GM21576 (cell line): Measurements from ENCODE around the gene ARL8B.
A peak's percentile ranks its signal among the peaks of the same experiment; 100 is the strongest.

Experiments
- ATAC-seq: cut with Tn5 transposase; IDR thresholded peaks from one replicate; pipeline ENCODE4 v1.9.1; 2021; ENCODE audit warnings: mild to moderate bottlenecking, moderate library complexity; ENCODE audit not compliant: unreplicated experiment

The ARL8B gene

DNA sequence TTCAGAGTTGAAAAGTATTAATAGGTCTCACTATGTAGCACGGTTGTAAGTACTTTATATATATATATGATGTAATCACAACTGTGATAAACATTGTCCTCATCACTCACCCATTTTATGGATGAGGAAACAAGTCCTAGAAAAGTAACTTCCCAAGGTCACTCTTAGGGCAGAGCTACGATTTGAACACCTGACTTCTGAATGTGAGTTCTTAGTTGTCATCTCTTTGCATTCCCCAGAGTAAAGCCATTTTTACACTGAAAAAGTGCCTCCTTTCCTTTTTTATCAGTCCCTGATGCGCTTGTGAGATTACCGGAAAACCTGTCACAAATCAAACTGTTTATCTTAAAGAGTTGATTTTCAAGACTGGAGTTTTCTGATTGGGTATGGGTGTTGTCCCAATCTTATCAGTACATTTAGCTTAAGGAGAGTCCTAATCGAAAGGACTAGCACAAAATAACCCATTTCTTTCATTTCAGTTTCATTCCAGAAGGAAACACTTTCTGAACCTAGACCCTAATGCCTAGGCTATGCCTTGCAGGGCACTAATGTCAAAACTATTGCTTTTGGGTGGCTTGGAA lies 63.1 kb downstream of the ARL8B start:
- no peak for ATAC-seq

DNA sequence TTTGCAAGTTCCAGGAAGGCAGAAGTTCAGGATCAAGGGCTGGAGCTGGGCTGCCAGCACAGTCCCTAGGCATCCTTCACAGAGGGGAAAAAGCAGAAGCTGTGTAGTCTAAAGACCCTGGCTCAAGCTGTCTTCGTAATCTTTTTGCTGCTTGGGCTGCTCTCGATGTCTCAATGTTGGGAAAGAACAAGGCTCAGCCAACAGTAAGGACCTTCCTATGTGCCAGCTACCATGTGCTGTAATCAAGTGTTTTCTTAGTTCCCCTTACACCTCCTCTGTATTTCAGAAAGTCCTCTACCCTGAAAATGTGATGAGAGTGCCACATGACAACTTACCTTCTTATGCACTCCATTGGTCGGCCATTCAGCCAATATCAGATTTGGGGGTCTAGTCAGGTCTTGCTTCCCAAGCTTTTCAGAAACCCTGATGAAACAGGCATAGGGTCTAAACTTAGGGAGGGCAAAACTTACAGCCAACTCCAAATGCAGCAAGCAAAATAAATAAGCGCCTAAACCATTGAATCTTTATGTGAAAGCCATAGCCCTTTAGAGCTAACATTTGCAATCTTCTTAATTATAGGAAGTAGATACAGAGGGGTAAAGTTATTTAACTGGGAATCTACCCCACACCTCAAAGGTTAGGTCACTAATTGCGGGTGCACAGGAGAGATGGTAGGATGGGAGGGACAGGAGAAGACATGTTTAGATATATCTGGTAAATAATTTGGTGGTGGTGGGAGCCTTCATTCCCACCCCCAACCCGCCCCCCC lies 64.2 kb downstream of the ARL8B start:
- peak; percentile 21 for ATAC-seq

DNA sequence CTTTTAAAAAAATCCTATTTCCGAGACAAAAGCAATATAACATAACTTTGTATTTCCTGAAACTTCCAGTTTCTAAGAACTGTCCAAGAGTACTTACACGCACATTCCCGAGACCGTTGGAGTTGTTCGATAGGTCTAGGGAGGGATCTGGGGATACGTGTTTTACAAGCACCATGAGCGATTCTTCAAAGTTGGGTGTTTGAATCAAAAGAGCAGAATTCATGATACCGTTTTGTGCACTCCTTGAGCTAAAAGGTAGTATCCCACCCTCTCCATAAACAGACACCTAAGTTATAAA lies 64.7 kb downstream of the ARL8B start:
- no peak for ATAC-seq

GRCh38 chr3:5187156-5187919 lies 65.2 kb downstream of the ARL8B start, which contains the start of gene EDEM1:
Gene EDEM1, plus strand, starts transcription at chr3:5187707. Its CDS starts 99 bp downstream, at chr3:5187806.
- peak; percentile 74 for ATAC-seq

DNA sequence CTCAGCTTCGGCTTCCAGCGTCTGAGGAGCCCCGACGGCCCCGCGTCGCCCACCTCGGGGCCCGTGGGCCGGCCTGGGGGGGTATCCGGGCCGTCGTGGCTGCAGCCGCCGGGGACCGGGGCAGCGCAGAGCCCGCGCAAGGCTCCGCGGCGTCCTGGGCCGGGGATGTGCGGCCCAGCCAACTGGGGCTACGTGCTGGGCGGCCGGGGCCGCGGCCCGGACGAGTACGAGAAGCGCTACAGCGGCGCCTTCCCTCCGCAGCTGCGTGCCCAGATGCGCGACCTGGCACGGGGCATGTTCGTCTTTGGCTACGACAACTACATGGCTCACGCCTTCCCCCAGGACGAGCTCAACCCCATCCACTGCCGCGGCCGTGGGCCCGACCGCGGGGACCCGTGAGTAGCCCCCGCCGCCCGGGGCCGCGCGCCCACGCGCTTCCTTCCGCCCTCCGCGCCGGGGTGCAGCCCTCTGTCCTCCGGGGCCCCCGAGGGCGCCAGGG lies 65.9 kb downstream of the ARL8B start:
- ATAC-seq = peak; percentile 7

- ATAC-seq = no peak
Measured at GRCh38 chr3:5188419-5189221, 66.5 kb downstream of the ARL8B start.

DNA sequence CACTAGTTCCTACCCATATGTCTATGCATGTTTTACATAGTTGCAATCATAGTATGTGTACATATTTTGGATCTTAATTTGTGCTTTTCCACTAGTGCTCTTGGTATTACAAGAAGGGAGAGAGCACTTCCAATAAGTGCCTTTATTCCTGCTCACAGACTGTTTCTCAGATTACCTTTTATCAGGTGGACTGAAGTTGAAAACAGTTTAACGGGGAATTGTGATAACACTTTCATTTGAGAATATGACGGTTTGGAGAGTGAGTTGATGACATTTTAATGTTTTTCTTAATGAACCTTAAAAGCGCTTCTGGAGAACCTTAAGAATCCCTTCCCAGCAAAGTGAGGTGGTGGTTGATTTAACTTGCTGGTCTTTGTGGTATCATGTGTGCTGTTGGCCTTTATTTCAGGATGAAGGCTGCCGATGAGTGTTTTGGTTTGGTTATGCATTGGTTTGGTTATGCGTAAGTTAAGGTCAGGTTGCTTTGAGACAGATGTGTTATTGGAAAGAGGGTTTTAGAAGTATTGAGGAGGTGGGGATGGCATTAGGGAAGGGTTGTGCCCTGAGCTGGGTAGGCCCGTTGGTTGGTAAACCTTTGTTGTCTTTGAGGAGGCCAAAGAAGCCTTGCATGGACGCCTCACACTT lies 68.2 kb downstream of the ARL8B start:
- no peak for ATAC-seq

DNA sequence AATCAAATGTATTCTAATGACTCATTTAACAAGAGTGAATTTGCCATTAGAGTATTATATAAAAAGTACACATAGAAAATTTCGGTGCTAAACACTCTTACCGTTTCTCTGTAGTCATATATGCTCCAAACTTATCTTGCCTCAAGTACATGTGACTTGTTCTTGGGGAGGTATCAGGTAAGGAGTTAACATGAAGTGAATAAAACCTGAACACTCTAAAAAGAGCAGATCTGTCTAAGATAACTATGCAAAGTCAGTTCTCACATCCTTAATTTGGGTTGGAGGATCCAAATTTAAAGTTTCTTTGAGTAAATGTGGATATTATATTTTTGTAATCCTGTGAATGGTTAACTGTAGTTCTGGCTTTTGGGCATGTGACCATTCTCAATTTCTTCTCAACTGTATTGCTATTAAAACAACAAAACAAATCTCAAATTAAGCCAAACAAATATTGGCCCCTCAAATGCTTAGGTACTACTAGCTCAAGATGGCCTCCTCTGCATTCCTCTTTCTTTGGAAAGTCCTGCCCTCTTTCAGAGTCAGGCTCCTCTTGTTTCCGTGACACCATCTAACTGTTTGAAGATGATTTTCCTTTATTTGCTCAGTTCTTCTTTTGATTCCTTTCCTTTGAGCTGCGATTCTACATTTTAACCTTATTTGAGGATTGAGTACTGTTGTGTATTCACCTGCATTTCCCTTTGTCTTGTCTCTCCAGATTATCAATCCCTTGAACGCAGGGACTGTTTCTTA lies 69.6 kb downstream of the ARL8B start:
- peak; percentile 11 for ATAC-seq

DNA sequence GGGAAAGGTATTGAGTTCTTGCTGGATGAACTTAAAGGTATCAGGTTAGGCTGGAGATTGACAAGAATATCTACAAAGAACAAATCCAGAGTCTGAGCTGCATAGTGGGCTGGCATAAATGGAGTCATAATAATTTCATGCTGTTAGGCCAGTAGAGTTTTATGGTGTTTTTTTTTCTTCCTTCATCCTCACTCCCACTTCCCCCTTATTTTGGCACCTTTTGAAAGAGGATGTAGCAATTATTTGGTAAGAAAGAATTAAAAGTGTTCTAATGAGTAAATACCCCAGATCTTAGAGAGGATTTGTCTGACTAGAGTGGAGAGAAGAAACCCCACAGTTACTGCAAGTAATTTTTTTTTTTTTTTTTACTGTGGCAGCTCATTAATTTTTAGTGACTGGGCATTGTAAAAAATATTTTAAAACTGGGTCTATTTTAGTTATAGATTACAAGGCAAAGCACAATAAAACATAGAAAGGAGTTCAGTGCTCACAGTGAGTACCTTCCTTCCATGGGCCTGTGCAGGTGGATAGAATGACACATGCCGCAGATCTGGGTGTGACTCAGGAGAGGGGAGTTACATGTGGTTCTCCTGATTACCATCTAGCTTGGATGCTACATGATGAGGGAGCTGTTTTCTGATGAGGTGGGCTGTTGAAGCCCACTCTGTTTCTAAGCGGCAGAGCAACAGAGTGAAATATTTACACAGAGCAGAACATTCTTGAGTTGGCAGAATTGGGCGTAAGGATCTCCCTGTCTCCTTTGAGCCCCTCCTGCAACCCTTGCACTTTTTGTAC lies 70.7 kb downstream of the ARL8B start:
- no peak for ATAC-seq

GRCh38 chr3:5194341-5194740 lies 72.2 kb downstream of the ARL8B start:
- no peak for ATAC-seq

GRCh38 chr3:5194801-5195509 lies 72.9 kb downstream of the ARL8B start:
- peak; percentile 36 for ATAC-seq

DNA sequence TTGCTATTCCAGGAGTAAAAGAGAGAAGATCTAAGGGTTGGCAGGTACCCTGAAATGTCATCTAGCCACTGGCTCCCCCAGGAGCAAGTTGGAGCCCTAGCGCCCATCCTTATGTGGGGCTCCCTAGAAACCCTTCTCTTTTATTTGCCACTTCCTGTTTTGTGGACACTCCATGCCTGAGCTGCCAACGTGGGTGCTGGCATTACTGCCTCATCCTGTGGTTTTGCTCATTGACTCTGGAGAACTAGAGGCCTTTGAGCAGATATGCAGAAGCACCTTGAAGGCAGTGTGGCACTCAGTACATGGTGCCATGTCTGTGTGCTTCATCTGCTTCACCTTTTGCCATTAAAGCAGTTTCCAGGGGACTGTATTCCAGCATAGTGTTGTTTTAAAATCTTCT lies 73.5 kb downstream of the ARL8B start:
- ATAC-seq = no peak

DNA sequence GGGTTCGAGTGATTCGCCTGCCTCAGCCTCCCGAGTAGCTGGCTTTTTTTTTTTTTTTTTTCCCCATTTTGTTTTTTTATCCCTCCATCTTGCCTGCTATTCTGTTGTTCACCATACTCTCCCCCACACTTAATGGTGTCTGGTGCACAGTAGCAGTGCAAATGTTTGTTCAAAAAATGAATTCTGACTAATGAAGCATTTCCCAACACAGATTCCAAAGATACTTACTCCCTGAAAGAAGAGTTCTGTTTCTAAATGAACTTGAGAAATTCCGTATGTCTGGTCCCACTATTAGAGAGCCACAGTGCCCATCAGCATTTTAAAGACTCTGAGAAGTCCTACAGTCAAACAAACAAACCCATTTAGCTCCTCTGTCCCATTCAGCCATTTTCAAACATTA lies 74.9 kb downstream of the ARL8B start:
- no peak for ATAC-seq

DNA sequence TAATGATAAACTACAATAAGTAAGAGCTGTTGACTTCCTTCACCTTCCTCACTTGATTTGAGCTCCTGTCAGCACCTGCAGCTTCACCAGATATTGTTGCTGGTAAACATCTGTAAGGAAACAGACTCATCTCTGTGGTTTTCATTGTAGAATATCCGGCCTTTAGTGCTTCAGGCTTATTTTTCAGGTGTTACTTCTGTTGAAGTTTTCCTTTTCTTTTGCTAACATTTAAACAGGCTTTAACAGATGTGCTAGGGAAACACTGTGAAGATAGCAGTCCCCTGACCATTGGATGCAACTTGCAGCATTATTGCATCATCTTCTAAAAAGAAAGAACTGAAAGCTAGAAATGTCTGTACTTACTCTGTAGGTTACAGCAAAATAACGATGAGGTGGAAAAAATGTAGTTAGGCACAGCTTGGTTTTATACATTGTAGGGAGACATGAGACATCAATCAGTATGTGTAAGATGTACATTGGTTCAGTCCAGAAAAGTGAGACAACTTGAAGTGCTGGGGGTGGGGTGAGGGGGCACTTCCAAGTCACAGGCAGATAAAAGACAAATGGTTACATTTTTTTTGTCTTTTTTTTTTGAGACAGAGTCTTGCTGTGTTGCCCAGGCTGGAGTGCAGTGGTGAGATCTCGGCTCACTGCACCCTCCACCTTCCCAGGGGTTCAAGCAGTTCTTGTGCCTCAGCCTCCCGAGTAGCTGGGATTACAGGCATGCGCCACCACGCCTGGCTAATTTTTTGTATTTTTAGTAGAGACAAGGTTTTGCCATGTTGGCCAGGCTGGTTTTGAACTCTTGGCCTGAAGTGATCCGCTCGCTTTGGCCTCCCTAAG lies 75.6 kb downstream of the ARL8B start:
- ATAC-seq = peak; percentile 60

DNA sequence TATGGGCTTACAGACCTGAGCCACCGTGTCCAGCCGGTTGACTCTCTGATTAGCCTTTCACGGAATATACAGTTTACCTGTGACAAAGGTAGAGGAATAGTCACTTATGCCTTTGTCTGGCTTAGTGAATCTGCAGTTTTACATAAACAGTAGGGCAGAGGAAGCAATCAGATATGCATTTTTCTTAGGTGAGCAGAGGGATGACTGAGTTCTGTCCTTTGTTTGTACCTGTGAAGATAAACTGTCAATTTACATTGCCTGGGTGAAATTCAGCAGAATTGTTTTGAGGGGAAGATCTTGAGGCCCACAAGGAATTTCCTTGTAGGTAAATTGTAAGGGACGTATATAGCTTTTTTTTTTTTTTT lies 76.2 kb downstream of the ARL8B start:
- ATAC-seq = no peak

DNA sequence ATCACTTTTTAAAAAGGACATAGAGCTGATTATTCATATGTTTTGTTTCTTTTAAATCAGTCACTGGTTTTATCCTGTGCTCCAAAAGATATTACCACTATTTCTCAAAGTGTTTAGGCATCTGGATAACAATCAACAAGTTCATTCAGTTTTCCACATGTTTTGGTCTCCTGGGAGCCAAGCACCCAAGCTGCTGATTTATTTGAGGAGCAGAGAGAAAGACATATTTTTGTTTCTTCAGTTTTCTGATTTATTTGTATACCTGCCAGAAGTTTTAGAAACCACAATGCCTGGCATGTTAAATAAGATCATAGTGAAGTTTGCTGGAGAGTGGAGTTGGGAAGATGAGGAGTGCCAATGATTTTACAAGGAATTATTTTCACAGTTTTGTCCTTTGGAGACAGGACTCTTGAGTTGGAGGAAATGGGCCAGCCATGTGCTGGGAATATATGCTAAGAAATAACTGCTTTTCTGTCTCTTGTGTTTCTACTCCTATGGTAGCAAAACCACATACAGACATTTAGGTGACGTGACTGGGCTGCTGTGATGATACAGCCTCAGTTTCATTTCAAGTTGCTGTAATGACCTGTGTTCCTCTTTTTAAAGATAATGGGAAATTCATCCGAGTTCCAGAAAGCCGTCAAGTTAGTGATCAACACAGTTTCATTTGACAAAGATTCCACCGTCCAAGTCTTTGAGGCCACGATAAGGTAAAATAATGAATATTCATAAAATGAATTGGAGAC lies 77.1 kb downstream of the ARL8B start:
- peak; percentile 34 for ATAC-seq

DNA sequence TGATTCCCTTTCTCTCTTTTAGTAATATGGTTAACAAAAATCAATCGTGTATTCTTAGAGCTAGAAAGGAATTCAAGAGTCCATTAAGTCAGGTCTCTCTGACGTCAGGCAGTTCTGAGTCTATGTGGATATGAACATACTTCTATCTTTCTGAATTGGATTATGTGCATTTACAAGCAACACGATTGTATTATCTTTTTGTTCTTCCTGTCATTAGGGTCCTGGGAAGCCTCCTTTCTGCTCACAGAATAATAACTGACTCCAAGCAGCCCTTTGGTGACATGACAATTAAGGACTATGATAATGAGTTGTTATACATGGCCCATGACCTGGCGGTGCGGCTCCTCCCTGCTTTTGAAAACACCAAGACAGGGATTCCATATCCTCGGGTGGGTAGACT lies 79.4 kb downstream of the ARL8B start:
- no peak for ATAC-seq
